HepG2 (cell line): ENCODE measurements around the gene RFX7. TPM values are rescaled to one million over a fixed set of nuclear protein-coding genes. Genes with fewer than 3 reads are reported as not detected.

ENCODE experiments used
- ATAC-seq: fragments of 200-7000 bp; cut with Tn5 transposase; 3 replicates; pipeline ENCODE4 v1.9.1; 2020; ENCODE audit warnings: mild to moderate bottlenecking, moderate library complexity
- BruUV-seq: library from RNA; stranded (reverse); fragments of 400-500 nt; replicated peaks from 2 replicates; lab custom pipeline; 2021; lab: Mats Ljungman, UMichigan
- CTCF ChIA-PET: fragments of 300-600 bp; formaldehyde crosslinking; extraction: SDS; loops from one replicate; lab custom pipeline; 2021; ENCODE audit warnings: low total read pairs, inconsistent platforms, low intra/inter-chr PET ratio; lab: Yijun Ruan, JAX
- POLR2A ChIA-PET: fragments of 350-600 bp; sonication (Branson Sonifier 250); formaldehyde crosslinking; loops from one replicate; lab custom pipeline; 2020; ENCODE audit warnings: antibody characterized with exemption, inconsistent platforms; lab: Yijun Ruan, JAX
- DNase-seq: peaks from one replicate; pipeline ENCODE4 v3.0.0-alpha.2; 2015; ENCODE audit warnings: low spot score
- FAIRE-seq: peaks from 3 replicates; lab custom pipeline; 2011; peaks lifted over from hg19 to GRCh38; lab: Jason Lieb, UNC
- H2AFZ ChIP-seq: one replicate; pipeline ENCODE4 v1.6.1; 2011; ENCODE audit warnings: low read length, inconsistent platforms
- H3K27ac ChIP-seq: fragments of 300-600 bp; 3 replicates; pipeline ENCODE4 v1.8.0; 2011; ENCODE audit warnings: mixed run types, mild to moderate bottlenecking, mixed read lengths, low read length, inconsistent platforms; ENCODE audit not compliant: insufficient read depth; ENCODE audit errors: extremely low read length
- H3K27me3 ChIP-seq, 2 experiments: fragments of 200-600 bp in 1 of 2; 2 replicates in 1 of 2; 3 replicates in 1 of 2; pipeline versions ENCODE4 v1.6.0 to v1.8.0; 2011; ENCODE audit warnings: low read length in 2 of 2, mild to moderate bottlenecking in 2 of 2, moderate library complexity in 2 of 2, inconsistent platforms in 1 of 2; ENCODE audit not compliant: insufficient read depth in 2 of 2, control insufficient read depth in 1 of 2
- H3K36me3 ChIP-seq, 2 experiments: fragments of 200-600 bp in 1 of 2; replicated peaks in 1 of 2; 2 replicates in 1 of 2; 3 replicates in 1 of 2; pipeline versions ENCODE4 v1.5.1 to v1.8.0; 2011; ENCODE audit warnings: low read length in 2 of 2, inconsistent platforms in 1 of 2; ENCODE audit not compliant: insufficient read depth in 2 of 2, control insufficient read depth in 1 of 2
- H3K4me1 ChIP-seq: 2 replicates; pipeline ENCODE4 v1.5.1; 2012; ENCODE audit warnings: low read length, inconsistent platforms; ENCODE audit not compliant: insufficient read depth
- H3K4me2 ChIP-seq: 2 replicates; pipeline ENCODE4 v1.6.0; 2011; ENCODE audit warnings: low read depth, low read length, inconsistent platforms
- H3K4me3 ChIP-seq, 3 experiments: fragments of 200-600 bp in 1 of 3; sonication (generic), shearing (Covaris generic) in 1 of 3; replicated peaks in 1 of 3; 2 replicates each; pipeline ENCODE4 v1.5.1; 2011 to 2016; ENCODE audit warnings: low read length in 3 of 3, inconsistent platforms in 2 of 3, low read depth in 2 of 3, mild to moderate bottlenecking in 2 of 3, control low read depth in 1 of 3, mixed read lengths in 1 of 3; ENCODE audit not compliant: insufficient read depth in 1 of 3
- H3K79me2 ChIP-seq: one replicate; pipeline ENCODE4 v1.6.1; 2011; ENCODE audit warnings: low read length, inconsistent platforms; ENCODE audit not compliant: insufficient read depth
- H3K9ac ChIP-seq: 2 replicates; pipeline ENCODE4 v1.6.0; 2011; ENCODE audit warnings: mild to moderate bottlenecking, low read depth, low read length, inconsistent platforms; ENCODE audit not compliant: insufficient read depth
- H3K9me3 ChIP-seq: 2 replicates; pipeline ENCODE4 v1.5.1; 2012; ENCODE audit warnings: mild to moderate bottlenecking, low read length
- H4K20me1 ChIP-seq: 2 replicates; pipeline ENCODE4 v1.6.0; 2011; ENCODE audit warnings: inconsistent platforms, mild to moderate bottlenecking, low read length, moderate library complexity; ENCODE audit not compliant: insufficient read depth
- AHDC1 ChIP-seq: sonication (generic); formaldehyde crosslinking; IDR thresholded peaks from 2 replicates; pipeline ENCODE4 v1.5.1; 2020; ENCODE audit warnings: mild to moderate bottlenecking, missing genetic modification reagents, borderline replicate concordance
- NFIC ChIP-seq: IDR thresholded peaks from 2 replicates; pipeline ENCODE4 v1.6.1; 2012; ENCODE audit warnings: mild to moderate bottlenecking, low read length, inconsistent platforms
- RBM22 ChIP-seq: fragments of 200-400 bp; formaldehyde crosslinking; optimal IDR thresholded peaks from 2 replicates; pipeline ENCODE3; 2017; ENCODE audit warnings: mild to moderate bottlenecking, low read length, moderate library complexity
- WGBS: methylation state at CpG from one replicate; pipeline ENCODE4 v1.1.6; 2017; ENCODE audit warnings: low lambda C conversion rate; 5-methylcytosine and 5-hydroxymethylcytosine counted together
- in situ Hi-C: cut with HindIII; loops from 2 replicates; pipeline ENCODE4 v1.10.0; 2017; ENCODE audit warnings: low pct_unique_long_range_greater_than_20kb; ENCODE audit not compliant: extremely low pct_ligation_motif_present
- intact Hi-C: fragments of 100-400 bp; cut with micrococcal nuclease; formaldehyde crosslinking; loops from one replicate; pipeline ENCODE4 v1.10.0; 2022; ENCODE audit not compliant: unreplicated experiment
- polyA plus RNA-seq, 8 experiments: library from polyadenylated mRNA; depleted of rRNA in 3 of 8; stranded (reverse) in 7 of 8; unstranded in 1 of 8; fragments of >200 nt; fragmentation: Illumina TruSeq in 4 of 8; extraction: Trizol in 4 of 8; gene quantifications; 2 replicates each; pipeline versions ENCODE4 v1.2.1 to v1.2.3, GENCODE V29; 2011 to 2016; ENCODE audit warnings: low read depth in 4 of 8, missing spikeins in 1 of 8, mixed read lengths in 1 of 8; ENCODE audit not compliant: insufficient read depth in 1 of 8
- total RNA-seq, 5 experiments: library from RNA; depleted of rRNA; stranded (reverse); fragments of >200 nt; fragmentation: Illumina TruSeq; extraction: Trizol; gene quantifications; 2 replicates each; pipeline ENCODE4 v1.2.3, GENCODE V29; 2016; ENCODE audit warnings: low read depth in 1 of 5

The RFX7 gene
- total and polyA plus RNA-seq, 2 of the 13 experiments (the other 11 are each of a cell fraction or from before 2014, with no cell fraction given) = 8.5 to 10.4 TPM

DNA sequence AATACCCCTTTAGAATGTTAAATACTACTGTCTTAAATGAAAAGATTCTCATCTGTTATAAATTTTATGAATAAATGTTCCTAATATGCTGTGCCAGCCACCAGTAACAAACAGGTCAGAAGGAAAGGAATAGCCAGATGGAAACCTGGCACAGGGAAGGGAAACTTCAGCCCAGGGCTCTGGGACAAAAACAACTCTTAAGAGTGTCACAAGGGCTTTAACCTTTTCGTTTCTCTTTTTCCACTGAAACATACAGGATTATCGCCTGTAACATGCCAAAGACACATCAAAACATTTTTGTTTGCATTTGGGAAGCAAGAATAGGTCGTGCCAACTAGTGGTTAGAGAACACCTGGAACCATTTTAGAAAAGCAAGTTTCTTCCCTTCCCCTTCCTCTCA, 141.2 kb downstream of the RFX7 start (continued):
- no peak for TF ChIP-seq AHDC1 (CRISPR knock-in tag)

DNA sequence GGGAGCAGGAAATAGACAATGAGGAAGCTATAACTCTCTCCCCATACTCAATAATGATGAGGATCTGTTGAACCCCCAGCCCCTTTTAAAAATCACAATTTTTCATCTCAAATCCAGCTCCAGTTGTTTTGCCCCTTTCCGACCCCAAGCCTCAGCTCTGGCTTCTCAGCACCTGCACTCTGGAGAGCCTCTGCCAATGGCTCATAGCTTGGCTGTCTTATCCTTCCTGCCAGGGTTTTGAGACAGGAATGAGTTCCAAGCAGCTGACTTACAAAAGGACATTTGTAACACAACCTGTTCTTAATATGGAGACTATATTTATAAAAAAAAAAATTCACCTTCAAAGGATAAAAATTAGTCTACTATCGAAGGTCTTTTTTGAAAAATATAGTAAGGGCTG, 144.4 kb downstream of the RFX7 start:
- TF ChIP-seq NFIC (no peak), RBM22 (peak; percentile 21)
- 98% methylated on average over 2 of the region's 2 CpGs for WGBS
- Histone ChIP-seq H3K27ac (no peak overlapping the region), H3K4me3 (no peak overlapping the region), H3K79me2 (no peaks in the 10 kb centered on the region), H4K20me1 (no peaks in the 10 kb centered on the region), H3K4me2 (no peak overlapping the region), H3K36me3 (peaks cover 22 to 77% of the 10 kb centered on the region in 2 experiments), H3K9ac (no peak overlapping the region), H3K9me3 (no peaks in the 10 kb centered on the region), H2AFZ (no peak overlapping the region), H3K27me3 (no peaks in the 10 kb centered on the region), H3K4me1 (no peaks in the 10 kb centered on the region)
- CTCF ChIA-PET = no interaction called here
- intact Hi-C loops = no loop called here
- no TSS peak for BruUV-seq
- DNase-seq (no peak), ATAC-seq (no peak), FAIRE-seq (no peak)
- in situ Hi-C loops = no loop called here
- POLR2A ChIA-PET = no interaction called here
